ENCODE measurements around the gene GDF2. TPM values are rescaled to one million over a fixed set of nuclear protein-coding genes. Genes with fewer than 3 reads are reported as not detected.
A peak's percentile ranks its signal among the peaks of the same experiment; 100 is the strongest.

The GDF2 gene
- polyA plus RNA-seq, 1 donor, result not detected

- H3K27me3 ChIP-seq (ENCODE audit: control insufficient read depth, insufficient read depth, low read length), result no peaks in the 10 kb centered on the region
- WGBS (ENCODE audit: insufficient coverage, low lambda C conversion rate), result no CpG with 5 or more reads among the region's 5 CpGs
- peak; percentile 40 to 62 for DNase-seq
- no peaks in the 10 kb centered on the region for H3K36me3 ChIP-seq (ENCODE audit: control insufficient read depth, insufficient read depth, low read length)
- H3K27ac ChIP-seq (ENCODE audit: low read length), result no peak overlapping the region
- H3K9me3 ChIP-seq (ENCODE audit: control insufficient read depth, low read depth, low read length), result no peaks in the 10 kb centered on the region
- no peak overlapping the region for H3K4me3 ChIP-seq (ENCODE audit: low read length)
- no peaks in the 10 kb centered on the region for H3K4me1 ChIP-seq (ENCODE audit: control insufficient read depth, insufficient read depth, low read length)
Measured at GRCh38 chr10:47340608-47341170, 18.4 kb downstream of the GDF2 start.

DNA sequence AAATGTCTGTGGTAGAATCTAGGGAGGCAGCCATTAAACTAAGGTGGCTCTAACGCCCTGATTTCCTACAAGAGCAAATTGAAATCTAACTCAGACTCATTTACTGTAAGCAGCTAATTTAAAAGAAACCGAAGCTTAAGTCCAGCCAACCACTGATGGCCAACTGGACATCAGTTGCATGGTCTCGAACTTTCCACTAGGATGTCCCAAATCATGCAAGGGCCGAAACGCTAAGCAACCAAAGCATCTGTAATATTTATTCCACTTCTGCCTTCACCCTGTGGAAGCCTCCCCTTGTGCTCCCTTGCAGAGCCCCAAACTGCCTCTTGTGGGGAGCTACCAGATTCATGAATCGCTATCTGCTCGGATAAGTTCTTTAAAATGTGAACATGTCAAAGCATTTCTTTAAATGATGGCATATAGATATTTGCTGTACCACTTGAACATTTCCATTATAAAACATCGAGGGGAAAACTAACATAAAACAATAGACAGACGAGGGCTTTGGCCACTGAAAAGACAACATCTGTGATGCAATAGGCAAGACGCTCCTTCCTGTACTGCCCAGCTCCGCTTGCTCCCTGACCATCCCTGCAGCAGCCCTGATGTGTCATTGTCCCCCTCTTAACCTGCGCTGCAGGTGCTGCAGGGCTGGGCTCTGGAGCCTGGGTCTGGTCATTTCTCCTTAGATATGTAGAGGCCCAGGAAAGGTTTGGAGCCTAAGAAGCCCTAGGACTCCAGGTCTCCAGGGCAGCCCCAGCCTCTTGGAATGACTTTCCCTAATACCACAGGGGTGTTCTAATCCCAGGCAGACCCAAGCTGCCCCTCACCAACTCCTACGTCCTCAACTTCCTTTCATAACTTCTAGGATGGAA, 23.0 kb downstream of the GDF2 start:
- Histone ChIP-seq H3K27me3 (ENCODE audit: control insufficient read depth, insufficient read depth, low read length) (no peaks in the 10 kb centered on the region), H3K36me3 (ENCODE audit: control insufficient read depth, insufficient read depth, low read length) (no peaks in the 10 kb centered on the region), H3K27ac (ENCODE audit: low read length) (no peak overlapping the region), H3K4me3 (ENCODE audit: low read length) (no peak overlapping the region), H3K9me3 (ENCODE audit: control insufficient read depth, low read depth, low read length) (no peaks in the 10 kb centered on the region), H3K4me1 (ENCODE audit: control insufficient read depth, insufficient read depth, low read length) (no peaks in the 10 kb centered on the region)
- WGBS (ENCODE audit: insufficient coverage, low lambda C conversion rate), result 87% methylated on average over 4 of the region's 13 CpGs
- no peak for DNase-seq

DNA sequence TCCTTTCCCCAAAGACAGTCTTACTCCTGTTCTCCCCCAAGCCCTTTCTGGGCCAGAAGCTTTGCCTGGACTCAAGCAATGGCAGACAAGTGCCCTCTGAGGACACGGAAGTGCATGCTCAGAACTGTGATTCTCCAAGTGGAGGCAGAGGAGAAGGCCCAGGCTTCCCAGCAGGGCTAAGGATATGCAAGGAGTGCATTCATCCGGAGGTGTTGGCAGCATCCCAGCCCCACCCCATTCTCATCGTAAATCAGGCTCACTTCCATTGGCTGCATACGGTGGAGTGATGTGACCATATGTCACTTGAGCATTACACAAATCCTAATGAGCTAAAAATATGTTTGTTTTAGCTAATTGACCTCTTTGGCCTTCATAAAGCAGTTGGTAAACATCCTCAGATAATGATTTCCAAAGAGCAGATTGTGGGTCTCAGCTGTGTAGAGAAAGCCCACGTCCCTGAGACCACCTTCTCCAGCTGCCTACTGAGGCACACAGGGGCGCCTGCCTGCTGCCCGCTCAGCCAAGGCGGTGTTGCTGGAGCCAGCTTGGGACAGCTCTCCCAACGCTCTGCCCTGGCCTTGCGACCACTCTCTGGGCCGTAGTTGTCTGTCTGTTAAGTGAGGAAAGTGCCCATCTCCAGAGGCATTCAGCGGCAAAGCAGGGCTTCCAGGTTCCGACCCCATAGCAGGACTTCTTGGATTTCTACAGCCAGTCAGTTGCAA, 24.5 kb downstream of the GDF2 start:
- H3K4me1 ChIP-seq (ENCODE audit: control insufficient read depth, insufficient read depth, low read length), result no peaks in the 10 kb centered on the region
- H3K4me3 ChIP-seq (ENCODE audit: low read length), result no peak overlapping the region
- H3K27me3 ChIP-seq (ENCODE audit: control insufficient read depth, insufficient read depth, low read length), result no peaks in the 10 kb centered on the region
- H3K27ac ChIP-seq (ENCODE audit: low read length), result no peak overlapping the region
- WGBS (ENCODE audit: insufficient coverage, low lambda C conversion rate), result no CpG with 5 or more reads among the region's 13 CpGs
- no peaks in the 10 kb centered on the region for H3K9me3 ChIP-seq (ENCODE audit: control insufficient read depth, low read depth, low read length)
- no peaks in the 10 kb centered on the region for H3K36me3 ChIP-seq (ENCODE audit: control insufficient read depth, insufficient read depth, low read length)
- DNase-seq, result peak in 1 of 2 donors; percentile 27

DNA sequence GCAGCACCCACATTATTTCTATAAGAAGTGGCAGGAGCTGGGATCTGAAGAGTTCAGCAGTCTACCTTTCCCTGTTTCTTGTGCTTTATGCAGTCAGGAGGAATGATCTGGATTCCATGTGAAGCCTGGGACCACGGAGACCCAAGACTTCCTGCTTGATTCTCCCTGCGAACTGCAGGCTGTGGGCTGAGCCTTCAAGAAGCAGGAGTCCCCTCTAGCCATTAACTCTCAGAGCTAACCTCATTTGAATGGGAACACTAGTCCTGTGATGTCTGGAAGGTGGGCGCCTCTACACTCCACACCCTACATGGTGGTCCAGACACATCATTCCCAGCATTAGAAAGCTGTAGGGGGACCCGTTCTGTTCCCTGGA, 25.0 kb downstream of the GDF2 start:
- no peak overlapping the region for H3K4me3 ChIP-seq (ENCODE audit: low read length)
- no CpG with 5 or more reads among the region's 4 CpGs for WGBS (ENCODE audit: insufficient coverage, low lambda C conversion rate)
- no peaks in the 10 kb centered on the region for H3K27me3 ChIP-seq (ENCODE audit: control insufficient read depth, insufficient read depth, low read length)
- DNase-seq, result no peak
- no peaks in the 10 kb centered on the region for H3K9me3 ChIP-seq (ENCODE audit: control insufficient read depth, low read depth, low read length)
- H3K36me3 ChIP-seq (ENCODE audit: control insufficient read depth, insufficient read depth, low read length), result no peaks in the 10 kb centered on the region
- no peak overlapping the region for H3K27ac ChIP-seq (ENCODE audit: low read length)
- no peaks in the 10 kb centered on the region for H3K4me1 ChIP-seq (ENCODE audit: control insufficient read depth, insufficient read depth, low read length)

DNA sequence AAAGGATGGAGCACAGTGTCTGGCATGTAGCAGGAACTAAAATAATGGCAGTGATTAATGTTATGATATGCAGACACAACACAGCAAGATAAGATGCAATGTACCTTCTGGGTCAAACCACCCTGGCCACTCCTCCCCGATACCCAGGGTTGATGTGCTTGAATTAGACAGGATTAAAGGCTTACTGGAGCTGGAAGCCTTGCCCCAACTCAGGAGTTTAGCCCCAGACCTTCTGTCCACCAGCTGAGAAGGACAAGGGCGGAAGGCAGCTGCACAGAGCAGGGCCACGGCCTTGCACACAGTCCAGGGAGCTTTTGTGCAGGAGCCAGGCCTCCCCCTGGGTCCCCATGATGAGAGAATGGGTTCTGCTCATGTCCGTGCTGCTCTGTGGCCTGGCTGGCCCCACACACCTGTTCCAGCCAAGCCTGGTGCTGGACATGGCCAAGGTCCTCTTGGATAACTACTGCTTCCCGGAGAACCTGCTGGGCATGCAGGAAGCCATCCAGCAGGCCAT, 25.9 kb downstream of the GDF2 start, which contains the start of gene RBP3:
RBP3 (plus strand) TSS at position 226 of the 514 bp plus-strand sequence; CDS start at position 348, 122 bp downstream.
- DNase-seq, result no peak
- Histone ChIP-seq H3K4me1 (ENCODE audit: control insufficient read depth, insufficient read depth, low read length) (no peaks in the 10 kb centered on the region), H3K9me3 (ENCODE audit: control insufficient read depth, low read depth, low read length) (no peaks in the 10 kb centered on the region), H3K27me3 (ENCODE audit: control insufficient read depth, insufficient read depth, low read length) (no peaks in the 10 kb centered on the region), H3K36me3 (ENCODE audit: control insufficient read depth, insufficient read depth, low read length) (no peaks in the 10 kb centered on the region), H3K4me3 (ENCODE audit: low read length) (no peak within 1 kb of the TSS), H3K27ac (ENCODE audit: low read length) (no peak within 1 kb of the TSS)
- no CpG with 5 or more reads among the region's 5 CpGs for whole genome bisulfite sequencing (ENCODE audit: insufficient coverage, low lambda C conversion rate)

DNA sequence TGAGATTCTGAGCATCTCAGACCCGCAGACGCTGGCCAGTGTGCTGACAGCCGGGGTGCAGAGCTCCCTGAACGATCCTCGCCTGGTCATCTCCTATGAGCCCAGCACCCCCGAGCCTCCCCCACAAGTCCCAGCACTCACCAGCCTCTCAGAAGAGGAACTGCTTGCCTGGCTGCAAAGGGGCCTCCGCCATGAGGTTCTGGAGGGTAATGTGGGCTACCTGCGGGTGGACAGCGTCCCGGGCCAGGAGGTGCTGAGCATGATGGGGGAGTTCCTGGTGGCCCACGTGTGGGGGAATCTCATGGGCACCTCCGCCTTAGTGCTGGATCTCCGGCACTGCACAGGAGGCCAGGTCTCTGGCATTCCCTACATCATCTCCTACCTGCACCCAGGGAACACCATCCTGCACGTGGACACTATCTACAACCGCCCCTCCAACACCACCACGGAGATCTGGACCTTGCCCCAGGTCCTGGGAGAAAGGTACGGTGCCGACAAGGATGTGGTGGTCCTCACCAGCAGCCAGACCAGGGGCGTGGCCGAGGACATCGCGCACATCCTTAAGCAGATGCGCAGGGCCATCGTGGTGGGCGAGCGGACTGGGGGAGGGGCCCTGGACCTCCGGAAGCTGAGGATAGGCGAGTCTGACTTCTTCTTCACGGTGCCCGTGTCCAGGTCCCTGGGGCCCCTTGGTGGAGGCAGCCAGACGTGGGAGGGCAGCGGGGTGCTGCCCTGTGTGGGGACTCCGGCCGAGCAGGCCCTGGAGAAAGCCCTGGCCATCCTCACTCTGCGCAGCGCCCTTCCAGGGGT, 26.6 kb downstream of the GDF2 start:
- H3K4me1 ChIP-seq (ENCODE audit: control insufficient read depth, insufficient read depth, low read length), result no peaks in the 10 kb centered on the region
- no peaks in the 10 kb centered on the region for H3K36me3 ChIP-seq (ENCODE audit: control insufficient read depth, insufficient read depth, low read length)
- H3K27me3 ChIP-seq (ENCODE audit: control insufficient read depth, insufficient read depth, low read length), result no peaks in the 10 kb centered on the region
- no peak for DNase-seq
- no peaks in the 10 kb centered on the region for H3K9me3 ChIP-seq (ENCODE audit: control insufficient read depth, low read depth, low read length)
- no CpG with 5 or more reads among the region's 36 CpGs for whole genome bisulfite sequencing (ENCODE audit: insufficient coverage, low lambda C conversion rate)
- H3K4me3 ChIP-seq (ENCODE audit: low read length), result no peak overlapping the region
- no peak overlapping the region for H3K27ac ChIP-seq (ENCODE audit: low read length)

GRCh38 chr10:47349516-47349915, 27.3 kb downstream of the GDF2 start:
- no CpG with 5 or more reads among the region's 22 CpGs for whole genome bisulfite sequencing (ENCODE audit: insufficient coverage, low lambda C conversion rate)
- no peak for DNase-seq
- no peaks in the 10 kb centered on the region for H3K36me3 ChIP-seq (ENCODE audit: control insufficient read depth, insufficient read depth, low read length)
- no peaks in the 10 kb centered on the region for H3K9me3 ChIP-seq (ENCODE audit: control insufficient read depth, low read depth, low read length)
- H3K27me3 ChIP-seq (ENCODE audit: control insufficient read depth, insufficient read depth, low read length), result no peaks in the 10 kb centered on the region
- H3K4me3 ChIP-seq (ENCODE audit: low read length), result no peak overlapping the region
- H3K4me1 ChIP-seq (ENCODE audit: control insufficient read depth, insufficient read depth, low read length), result no peaks in the 10 kb centered on the region
- no peak overlapping the region for H3K27ac ChIP-seq (ENCODE audit: low read length)

GRCh38 chr10:47349941-47350371, 27.7 kb downstream of the GDF2 start:
- DNase-seq, result no peak
- Histone ChIP-seq H3K27ac (ENCODE audit: low read length) (no peak overlapping the region), H3K4me1 (ENCODE audit: control insufficient read depth, insufficient read depth, low read length) (no peaks in the 10 kb centered on the region), H3K36me3 (ENCODE audit: control insufficient read depth, insufficient read depth, low read length) (no peaks in the 10 kb centered on the region), H3K9me3 (ENCODE audit: control insufficient read depth, low read depth, low read length) (no peaks in the 10 kb centered on the region), H3K4me3 (ENCODE audit: low read length) (no peak overlapping the region), H3K27me3 (ENCODE audit: control insufficient read depth, insufficient read depth, low read length) (no peaks in the 10 kb centered on the region)
- no CpG with 5 or more reads among the region's 31 CpGs for WGBS (ENCODE audit: insufficient coverage, low lambda C conversion rate)

GRCh38 chr10:47350671-47351640, 28.7 kb downstream of the GDF2 start:
- H3K4me3 ChIP-seq (ENCODE audit: low read length), result no peak overlapping the region
- H3K9me3 ChIP-seq (ENCODE audit: control insufficient read depth, low read depth, low read length), result no peaks in the 10 kb centered on the region
- no peaks in the 10 kb centered on the region for H3K27me3 ChIP-seq (ENCODE audit: control insufficient read depth, insufficient read depth, low read length)
- no peaks in the 10 kb centered on the region for H3K36me3 ChIP-seq (ENCODE audit: control insufficient read depth, insufficient read depth, low read length)
- no CpG with 5 or more reads among the region's 39 CpGs for WGBS (ENCODE audit: insufficient coverage, low lambda C conversion rate)
- no peaks in the 10 kb centered on the region for H3K4me1 ChIP-seq (ENCODE audit: control insufficient read depth, insufficient read depth, low read length)
- H3K27ac ChIP-seq (ENCODE audit: low read length), result no peak overlapping the region
- DNase-seq, result no peak
